Vein endothelial cell (primary cell): ENCODE measurements around the gene RAB1A. TPM values are rescaled to one million over a fixed set of nuclear protein-coding genes. Genes with fewer than 3 reads are reported as not detected.

Experiments used
- small RNA-seq: library from RNA; depleted of rRNA; stranded (forward); fragments of <200 nt; gene quantifications from one replicate; pipeline ENCODE3, GENCODE V24; 2012
- total RNA-seq: library from RNA; depleted of rRNA; stranded (reverse); fragments of >200 nt; gene quantifications from 2 replicates; pipeline ENCODE4 v1.2.3, GENCODE V29; 2012

Gene RAB1A
- total RNA-seq, result 77.1 and 80.0 TPM in 2 replicates

DNA sequence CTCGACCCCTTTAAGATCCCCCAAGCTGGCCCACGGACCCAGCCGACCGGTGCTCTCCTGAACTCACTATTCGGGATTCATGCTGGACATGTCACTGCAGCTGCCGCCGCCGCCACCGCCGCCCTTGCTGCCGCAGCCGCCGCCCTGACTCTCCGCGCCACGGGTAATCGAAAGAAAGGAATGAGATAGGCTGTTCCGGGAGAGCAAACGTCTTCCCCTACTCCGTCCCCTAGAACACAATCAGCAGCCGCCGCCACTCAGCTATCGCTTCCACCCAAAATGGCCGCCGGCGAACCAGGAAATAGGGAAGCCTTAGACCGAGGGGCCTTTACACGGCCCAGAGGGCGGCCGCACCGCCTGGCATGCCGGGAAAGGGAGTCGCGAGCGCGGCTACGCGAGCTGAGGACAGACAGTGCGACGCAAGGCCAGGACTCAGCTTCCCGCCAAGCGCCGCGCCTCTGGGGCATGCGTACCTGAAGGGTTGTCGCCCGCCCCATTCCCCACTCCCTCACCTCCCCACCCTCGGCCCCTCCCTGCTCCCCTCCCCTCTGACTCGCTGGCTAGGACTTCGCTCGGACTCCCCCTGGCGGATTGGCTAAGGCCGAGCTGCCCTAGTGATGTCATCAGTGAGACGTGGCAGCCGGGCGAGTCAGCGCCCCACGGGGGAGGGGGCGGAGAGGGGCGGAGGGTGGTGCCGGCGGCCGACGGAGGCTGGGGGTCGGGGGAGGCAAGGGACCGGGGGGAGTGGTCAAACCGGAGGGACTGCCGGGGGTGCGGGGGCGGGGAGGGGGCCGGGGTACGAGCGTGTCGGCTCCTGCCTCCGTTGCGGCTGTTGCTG is at the start of gene RAB1A:
Gene RAB1A (minus strand): TSS at position 281 of the 838 bp plus-strand sequence. CDS start 191 bp downstream, at position 90.

DNA sequence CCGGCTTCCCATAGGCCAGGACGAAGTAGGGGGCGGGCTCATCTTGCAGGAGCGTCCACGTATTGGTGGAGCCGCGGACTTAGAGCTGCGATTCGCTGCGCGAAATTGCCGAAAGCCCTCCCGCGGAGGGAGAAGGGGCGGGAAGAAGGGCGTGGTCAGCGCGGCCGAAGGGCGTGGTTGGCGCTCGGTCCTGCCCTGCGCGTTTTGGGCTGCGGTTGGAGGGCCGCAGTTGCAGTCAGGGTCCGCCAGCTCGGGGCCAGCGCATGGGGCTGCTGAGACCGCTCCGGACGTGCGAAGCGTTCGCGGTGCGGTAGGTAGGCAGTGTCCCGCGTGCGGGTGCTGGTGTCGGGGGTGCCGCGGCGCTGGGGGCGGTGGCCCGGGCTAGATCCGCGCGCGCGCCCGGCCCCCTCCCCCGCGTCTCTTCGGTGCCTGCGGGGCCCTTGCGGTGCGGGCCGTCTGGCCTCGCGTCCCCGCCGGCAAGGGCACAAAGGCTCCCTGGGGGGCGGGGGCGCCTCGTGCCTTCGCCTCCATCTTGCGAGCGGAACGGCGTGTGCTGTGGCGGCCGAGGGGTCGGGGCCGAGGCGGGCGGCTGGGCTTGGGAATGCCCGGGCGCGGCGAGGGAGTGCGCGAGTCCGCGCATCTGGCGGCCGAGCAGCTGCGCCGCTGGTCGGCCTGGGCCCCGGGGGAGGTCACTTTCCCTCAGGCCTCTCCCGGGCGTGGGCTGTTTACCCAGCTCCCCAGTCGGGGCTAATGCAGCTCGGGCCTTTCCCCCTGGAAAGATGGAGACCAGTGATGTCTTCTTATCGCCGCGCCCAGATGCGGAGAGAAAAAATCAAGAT is 73.5 kb downstream of the RAB1A start, which contains the start of gene CEP68:
Gene CEP68 (plus strand): TSS at position 202 of the 839 bp plus-strand sequence. CDS start 13,029 bp downstream, outside the sequence.

Small RNA genes lying within 50 kb of the gene (small RNA-seq; reads per million reads assigned to genes)
- gene RF00090, result not detected

Other genes with a start within 250 kb of the RAB1A start
- 11.4 and 14.4 TPM in 2 replicates for gene SLC1A4, start 140.7 kb downstream of the RAB1A start, total RNA-seq
- gene CEP68, start 73.7 kb downstream of the RAB1A start, total RNA-seq, result 31.0 and 32.0 TPM in 2 replicates
- gene ACTR2, start 97.7 kb upstream of the RAB1A start, total RNA-seq, result 109 and 129 TPM in 2 replicates